T follicular helper cell (primary cell): ENCODE data around the gene LRBA.
"Not testable (repeated sequence)": the region's sequence is repeated elsewhere in the genome, so short reads cannot be mapped to it uniquely, and the experiment has no call there.

Source experiments
- DNase-seq: peaks from one replicate; pipeline ENCODE4 v3.0.0-alpha.2; 2020; ENCODE audit warnings: low read depth

Gene LRBA

GRCh38 chr4:151015459-151016347, 619 bp upstream of the LRBA start:
- peak; percentile 76 for DNase-seq

DNA sequence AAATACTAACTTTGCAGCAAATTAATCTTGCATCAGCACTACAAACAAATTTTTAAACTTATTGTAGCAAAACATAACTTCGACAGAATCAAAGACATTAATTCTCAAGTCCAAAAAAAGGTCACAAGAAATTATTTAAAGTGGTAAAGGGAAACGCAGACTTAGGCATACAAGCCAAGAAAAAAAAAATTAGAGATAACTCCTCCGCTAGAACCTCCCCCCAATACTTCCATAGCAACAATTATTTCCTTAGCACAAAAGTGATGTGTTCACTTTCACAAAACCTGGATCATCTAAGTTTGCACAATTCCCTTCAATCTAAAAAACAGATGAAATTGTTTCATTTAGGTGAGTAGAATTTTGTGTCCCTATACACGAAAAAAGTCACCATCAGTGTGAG, 1.1 kb downstream of the LRBA start:
- DNase-seq: no peak

GRCh38 chr4:151013491-151013890, 1.6 kb downstream of the LRBA start:
- no peak for DNase-seq

DNA sequence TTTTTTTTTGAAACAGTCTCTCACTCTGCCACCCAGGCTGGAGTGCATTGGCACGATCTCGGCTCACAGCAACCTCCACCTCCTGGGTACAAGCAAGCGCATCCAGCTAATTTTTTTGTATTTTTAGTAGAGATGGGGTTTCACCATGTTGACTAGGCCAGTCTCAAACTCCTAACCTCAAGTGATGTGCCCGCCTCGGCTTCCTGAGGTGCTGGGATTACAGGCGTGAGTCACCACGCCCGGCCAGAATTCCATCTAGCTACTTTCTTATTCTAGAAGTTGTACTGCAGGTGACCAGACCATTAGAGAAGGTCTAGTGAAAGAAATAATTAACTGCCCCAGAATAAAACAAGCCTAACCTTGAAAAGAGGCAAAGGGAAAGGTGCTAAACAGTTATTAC, 2.3 kb downstream of the LRBA start:
- no peak for DNase-seq

- no peak for DNase-seq
Measured at GRCh38 chr4:151012376-151012775, 2.7 kb downstream of the LRBA start.

- DNase-seq: no peak
Measured at GRCh38 chr4:151004222-151004621, 10.9 kb downstream of the LRBA start.

DNA sequence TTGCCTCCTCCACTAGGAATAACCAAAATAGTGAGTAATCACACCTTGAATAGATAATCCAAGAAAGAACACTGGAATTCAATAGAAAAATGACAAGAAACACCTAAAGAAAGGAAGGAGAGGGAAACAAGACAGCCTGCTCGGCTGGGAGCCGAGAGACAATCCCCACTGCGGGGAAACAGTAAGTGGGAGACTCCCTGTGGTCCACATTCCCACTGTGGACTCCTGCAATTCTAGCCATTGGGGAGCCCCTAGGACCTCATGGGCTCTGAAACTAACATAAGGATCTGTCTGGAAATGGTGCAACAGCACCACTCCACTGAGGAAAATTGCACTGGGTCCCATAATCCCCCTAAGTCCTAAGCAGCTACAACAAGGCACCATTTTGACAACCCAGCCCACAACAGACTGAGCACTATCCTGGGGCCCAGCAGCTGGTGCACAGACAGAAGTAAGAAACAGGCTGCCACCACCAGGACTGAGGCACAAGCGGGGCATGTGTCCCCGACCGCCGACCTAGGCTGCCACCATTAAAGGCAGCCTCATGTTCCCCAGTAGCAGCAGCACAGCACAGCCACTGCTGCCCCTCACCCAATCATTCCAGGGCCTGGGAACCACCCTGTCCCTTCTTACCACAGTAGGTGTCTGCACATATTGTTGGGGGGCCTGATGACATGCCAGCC, 14.2 kb downstream of the LRBA start:
- no peak for DNase-seq

DNA sequence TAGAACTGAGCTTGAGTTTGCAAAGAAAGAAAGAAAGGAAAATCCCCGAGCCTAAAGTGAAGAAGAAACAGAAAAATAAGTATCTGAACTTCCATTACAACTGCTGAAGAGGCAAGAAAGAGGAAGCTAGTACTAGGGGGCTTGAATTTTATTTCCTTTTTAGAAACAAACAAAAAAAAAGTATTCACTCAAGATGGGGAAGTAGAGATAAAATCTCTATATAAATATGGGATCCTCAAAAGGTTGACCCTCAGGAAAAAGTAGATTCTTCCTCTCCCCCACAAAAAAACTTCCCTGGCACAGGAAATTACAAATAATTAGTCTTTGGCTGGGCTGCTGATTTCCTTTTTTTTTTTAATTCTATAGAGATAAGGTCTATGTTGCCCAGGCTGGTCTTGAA, 16.0 kb downstream of the LRBA start:
- no peak for DNase-seq

GRCh38 chr4:150997141-150997540, 17.9 kb downstream of the LRBA start:
- DNase-seq: no peak

DNA sequence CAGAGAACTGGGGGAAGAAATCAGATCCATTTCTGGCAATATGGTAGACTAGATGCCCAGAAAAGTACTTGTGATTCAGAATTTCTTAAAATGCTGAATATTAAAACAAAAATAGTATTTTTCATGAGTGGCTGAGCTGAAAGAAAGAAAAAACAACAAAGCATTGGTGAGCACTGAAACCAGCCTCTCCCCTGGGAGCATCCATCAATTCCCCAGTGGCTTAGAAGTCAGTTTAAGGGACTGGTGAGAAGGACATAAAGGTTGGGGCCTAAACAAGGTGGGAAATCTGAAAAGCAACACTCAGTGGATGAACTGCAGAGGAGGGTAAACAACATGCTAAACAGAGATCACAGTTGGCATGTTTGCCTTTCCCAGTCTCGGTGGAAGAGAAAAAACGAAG, 20.4 kb downstream of the LRBA start:
- DNase-seq: no peak

- not testable (repeated sequence) for DNase-seq
Measured at GRCh38 chr4:150993577-150993976, 21.5 kb downstream of the LRBA start.

GRCh38 chr4:150990993-150991392, 24.1 kb downstream of the LRBA start:
- DNase-seq: no peak

- DNase-seq: no peak
Measured at GRCh38 chr4:150990250-150990649, 24.8 kb downstream of the LRBA start.

DNA sequence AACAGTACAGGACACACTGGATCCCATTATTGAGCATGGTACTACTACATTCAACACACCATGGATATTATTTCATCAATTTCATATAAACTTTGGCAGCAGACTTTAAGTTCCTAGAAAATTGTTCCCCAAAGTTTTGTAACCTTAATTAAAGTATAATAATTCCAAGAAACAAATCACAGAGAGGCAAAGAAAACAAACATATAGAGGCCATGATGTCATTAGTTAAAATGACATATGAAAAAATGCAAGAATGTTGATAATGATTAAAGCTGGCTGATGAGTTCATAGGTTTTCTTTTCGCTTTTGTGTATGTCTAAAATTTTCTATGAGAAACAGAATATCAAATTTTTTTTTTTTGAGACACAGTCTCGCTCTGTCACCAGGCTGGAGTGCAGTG, 26.8 kb downstream of the LRBA start:
- DNase-seq: no peak

DNA sequence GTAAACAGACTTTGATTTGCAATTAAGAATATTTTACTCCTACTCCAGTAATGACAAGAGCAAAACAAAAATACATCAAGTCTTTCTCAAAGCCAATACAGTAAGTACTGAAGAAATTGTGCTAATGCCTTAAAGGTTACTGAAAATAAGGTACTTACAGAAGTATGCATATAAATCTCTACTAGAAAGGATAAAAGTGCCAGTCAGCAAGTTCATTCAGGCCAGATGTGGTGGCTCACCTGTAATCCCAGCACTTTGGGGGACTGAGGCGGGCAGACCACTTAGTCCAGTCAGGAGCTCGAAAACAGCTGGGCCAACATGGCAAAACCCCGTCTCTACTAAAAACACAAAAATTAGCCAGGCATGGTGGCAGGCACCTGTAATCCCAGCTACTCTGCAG, 27.9 kb downstream of the LRBA start:
- DNase-seq: no peak

DNA sequence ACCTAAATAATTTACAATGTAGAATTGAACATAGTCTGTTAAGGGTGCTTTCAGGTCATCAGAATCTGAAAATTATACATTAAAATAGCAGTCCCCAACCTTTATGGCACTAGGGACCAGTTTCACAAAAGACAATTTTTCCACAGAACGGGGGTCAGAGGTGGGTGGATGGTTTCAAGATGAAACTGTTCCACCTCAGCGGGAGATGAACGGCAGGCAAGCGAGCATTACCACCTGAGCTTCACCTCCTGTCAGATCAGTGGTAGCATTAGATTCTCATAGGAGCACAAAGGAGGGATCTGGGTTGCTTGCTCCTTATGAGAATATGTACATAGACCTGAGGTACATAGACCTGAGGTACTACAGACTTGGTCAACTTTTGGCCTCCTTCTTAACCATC, 29.0 kb downstream of the LRBA start:
- DNase-seq: no peak

DNA sequence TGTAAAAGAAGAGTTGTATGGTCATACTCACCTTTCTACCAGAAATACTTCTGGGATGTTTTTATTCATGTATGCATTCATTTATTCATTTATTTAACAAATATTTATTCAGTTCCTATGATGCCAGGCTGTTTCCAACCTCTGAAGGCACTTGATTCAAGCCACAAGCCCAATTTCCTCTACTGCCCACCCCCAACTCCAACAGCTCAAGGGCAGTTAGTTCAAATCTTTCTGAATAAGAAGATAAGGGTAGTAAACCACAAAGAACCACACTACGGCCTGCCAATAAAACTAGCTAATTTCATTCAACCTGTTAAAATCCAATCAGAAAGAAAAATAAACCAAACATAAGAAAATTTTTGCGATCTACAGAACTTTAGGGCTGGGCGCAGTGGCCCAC, 31.2 kb downstream of the LRBA start:
- no peak for DNase-seq

DNA sequence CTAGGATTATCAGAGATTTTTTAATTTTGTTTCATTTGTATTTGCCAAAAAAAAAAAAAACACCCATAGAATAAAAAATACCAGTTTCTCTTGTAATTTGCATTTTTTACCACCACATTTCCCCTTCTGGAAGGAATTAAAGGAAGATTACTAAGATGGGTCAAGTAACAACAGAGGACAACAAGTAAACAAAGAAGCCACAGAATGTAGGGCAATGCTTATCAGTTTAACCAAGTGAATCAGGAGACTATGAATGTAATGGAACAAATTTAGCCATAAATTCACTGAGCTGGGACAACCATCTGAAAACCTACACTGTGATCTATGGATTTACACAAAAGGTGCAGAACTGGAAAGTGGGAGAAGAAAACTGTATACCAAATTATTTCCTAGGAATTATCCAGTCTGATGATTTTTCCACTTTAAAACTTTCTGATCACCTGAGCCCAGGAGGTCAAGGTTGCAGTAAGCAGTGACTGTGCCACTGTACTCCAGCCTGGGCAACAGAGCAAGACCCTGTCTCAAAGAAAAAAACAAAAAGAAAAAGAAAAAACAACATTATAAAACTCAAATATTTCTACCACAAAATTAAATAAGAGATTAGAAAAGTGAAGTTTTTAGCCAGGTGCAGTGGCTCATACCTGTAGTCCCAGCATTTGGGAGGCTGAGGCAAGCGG, 32.4 kb downstream of the LRBA start:
- DNase-seq: no peak

GRCh38 chr4:150978738-150979575, 36.1 kb downstream of the LRBA start:
- DNase-seq: no peak

- no peak for DNase-seq
Measured at GRCh38 chr4:150976478-150977118, 38.5 kb downstream of the LRBA start.

DNA sequence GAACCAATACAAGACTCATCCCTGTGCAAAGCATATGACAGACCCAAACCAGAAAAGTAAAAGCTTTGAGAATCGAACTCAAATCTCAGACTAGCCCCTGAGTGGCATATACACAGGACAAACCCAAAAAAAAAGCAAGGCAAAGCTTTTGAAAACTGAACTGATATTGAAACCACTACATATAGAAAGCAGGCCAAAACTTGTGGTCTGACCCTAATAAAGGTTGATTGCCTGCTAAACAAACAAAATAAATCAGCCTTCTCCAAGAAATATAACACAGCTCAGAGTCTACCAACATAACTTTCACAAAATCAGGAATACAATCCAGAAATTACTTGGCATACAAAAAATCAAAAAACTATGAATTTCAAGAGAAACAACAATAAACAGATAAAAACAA, 40.3 kb downstream of the LRBA start:
- no peak for DNase-seq

DNA sequence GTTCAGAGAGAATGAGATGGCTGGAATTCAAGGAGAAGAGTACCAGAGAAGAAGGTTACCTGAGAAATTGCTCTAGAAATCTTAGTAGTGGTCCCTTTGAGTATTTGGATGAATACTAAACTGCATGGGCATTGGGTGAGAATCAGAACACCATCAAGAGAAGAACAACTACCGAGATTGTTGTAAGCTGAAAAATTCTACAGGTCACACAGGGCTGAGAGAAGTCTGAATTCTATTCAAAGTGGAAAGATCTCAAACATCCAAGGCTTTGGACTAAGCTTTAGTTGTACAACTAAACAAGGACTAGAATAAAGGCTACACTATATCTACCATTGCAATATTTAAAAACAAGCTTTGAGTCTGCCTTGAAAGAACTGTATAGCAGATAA, 40.8 kb downstream of the LRBA start:
- no peak for DNase-seq
